H1 (cell line): ENCODE results near the gene KIF26A. TPM values are rescaled to one million over a fixed set of nuclear protein-coding genes. Genes with fewer than 3 reads are reported as not detected.

Source experiments
- CTCF ChIA-PET: fragments of 300-600 bp; sonication (Branson Sonifier 250); formaldehyde crosslinking; loops from one replicate; lab custom pipeline; 2021; ENCODE audit not compliant: partially characterized antibody; lab: Charles Lee
- POLR2A ChIA-PET: fragments of 300-600 bp; sonication (Branson Sonifier 250); formaldehyde crosslinking; loops from one replicate; lab custom pipeline; 2021; ENCODE audit warnings: inconsistent platforms; ENCODE audit not compliant: partially characterized antibody; lab: Charles Lee
- DNase-seq, 2 experiments: peaks; one replicate each; pipeline versions ENCODE4 v3.0.0 to v3.0.0-alpha.2; 2010 to 2022; ENCODE audit warnings: low spot score in 2 of 2, low read depth in 1 of 2, mixed read lengths in 1 of 2
- FAIRE-seq: peaks from 2 replicates; lab custom pipeline; 2011; peaks lifted over from hg19 to GRCh38; lab: Jason Lieb, UNC
- H2AFZ ChIP-seq: 2 replicates; pipeline ENCODE4 v1.8.1; 2012; ENCODE audit warnings: low read length, inconsistent platforms
- H2AK5ac ChIP-seq: 2 replicates; pipeline ENCODE4 v1.6.1; 2013; ENCODE audit warnings: low read depth, low read length
- H2BK120ac ChIP-seq: replicated peaks from 2 replicates; pipeline ENCODE3; 2013; ENCODE audit warnings: low read depth, low read length, inconsistent platforms
- H2BK12ac ChIP-seq: 2 replicates; pipeline ENCODE4 v1.6.1; 2013; ENCODE audit warnings: low read depth, low read length
- H2BK15ac ChIP-seq: 2 replicates; pipeline ENCODE4 v1.6.1; 2013; ENCODE audit warnings: low read length
- H2BK20ac ChIP-seq: 2 replicates; pipeline ENCODE4 v1.6.1; 2013; ENCODE audit warnings: low read length
- H2BK5ac ChIP-seq: 2 replicates; pipeline ENCODE4 v1.6.1; 2013; ENCODE audit warnings: low read depth, low read length
- H3K14ac ChIP-seq: 2 replicates; pipeline ENCODE4 v1.6.1; 2013; ENCODE audit warnings: inconsistent platforms; ENCODE audit not compliant: insufficient read length
- H3K18ac ChIP-seq: 2 replicates; pipeline ENCODE4 v1.6.1; 2013; ENCODE audit warnings: low read length; ENCODE audit errors: extremely low read depth
- H3K23ac ChIP-seq: 2 replicates; pipeline ENCODE4 v1.6.1; 2013; ENCODE audit warnings: inconsistent platforms; ENCODE audit not compliant: insufficient read length
- H3K23me2 ChIP-seq: 2 replicates; pipeline ENCODE4 v1.6.1; 2013; ENCODE audit warnings: low read depth, low read length
- H3K27ac ChIP-seq: 2 replicates; pipeline ENCODE4 v1.6.1; 2011; ENCODE audit warnings: low read depth, low read length, inconsistent platforms
- H3K27me3 ChIP-seq, 4 experiments: replicated peaks in 1 of 4; 1 replicate in 1 of 4; 2 replicates in 3 of 4; pipeline versions ENCODE4 v1.6.1 to v1.8.1; 2011 to 2013; ENCODE audit warnings: low read length in 3 of 4, mild to moderate bottlenecking in 3 of 4, inconsistent platforms in 2 of 4, mixed read lengths in 2 of 4, moderate library complexity in 1 of 4; ENCODE audit not compliant: control insufficient read depth in 3 of 4, insufficient read depth in 3 of 4; ENCODE audit errors: extremely low read depth in 1 of 4
- H3K36me3 ChIP-seq, 4 experiments: 2 replicates each; pipeline versions ENCODE4 v1.6.1 to v1.8.1; 2011 to 2013; ENCODE audit warnings: mild to moderate bottlenecking in 4 of 4, low read length in 3 of 4, moderate library complexity in 2 of 4, control low read depth in 1 of 4, inconsistent platforms in 1 of 4; ENCODE audit not compliant: insufficient read depth in 4 of 4, control insufficient read depth in 2 of 4
- H3K4ac ChIP-seq: replicated peaks from 2 replicates; pipeline ENCODE3; 2013; ENCODE audit warnings: low read length, low read depth, mixed read lengths, inconsistent platforms; ENCODE audit not compliant: insufficient read length
- H3K4me1 ChIP-seq, 4 experiments: replicated peaks in 1 of 4; 1 replicate in 1 of 4; 2 replicates in 3 of 4; pipeline versions ENCODE4 v1.6.1 to v1.8.1; 2011 to 2013; ENCODE audit warnings: low read length in 3 of 4, inconsistent platforms in 2 of 4, mixed read lengths in 1 of 4; ENCODE audit not compliant: insufficient read depth in 4 of 4, control insufficient read depth in 3 of 4
- H3K4me2 ChIP-seq, 2 experiments: 2 replicates each; pipeline versions ENCODE4 v1.6.1 to v1.8.1; 2011 to 2013; ENCODE audit warnings: low read depth in 2 of 2, low read length in 2 of 2, control low read depth in 1 of 2, inconsistent platforms in 1 of 2, mild to moderate bottlenecking in 1 of 2; ENCODE audit not compliant: insufficient read depth in 1 of 2
- H3K4me3 ChIP-seq, 4 experiments: fragments of 200-600, 300-600 bp in 1 of 4; sonication (generic), shearing (Covaris generic), sonication (Bioruptor Twin) in 1 of 4; 2 replicates each; pipeline versions ENCODE4 v1.5.1 to v1.8.1; 2011 to 2016; ENCODE audit warnings: low read length in 4 of 4, low read depth in 3 of 4, control low read depth in 2 of 4, inconsistent platforms in 2 of 4, mild to moderate bottlenecking in 2 of 4, mixed read lengths in 1 of 4, moderate library complexity in 1 of 4; ENCODE audit not compliant: insufficient read depth in 2 of 4; ENCODE audit errors: extremely low read depth in 1 of 4
- H3K56ac ChIP-seq: replicated peaks from 2 replicates; pipeline ENCODE3; 2013; ENCODE audit warnings: low read depth, mild to moderate bottlenecking, mixed read lengths, low read length, inconsistent platforms; ENCODE audit not compliant: insufficient read length
- H3K79me1 ChIP-seq: 2 replicates; pipeline ENCODE4 v1.6.1; 2013; ENCODE audit warnings: low read depth, low read length, control low read depth
- H3K79me2 ChIP-seq, 2 experiments: 2 replicates each; pipeline versions ENCODE4 v1.6.1 to v1.8.1; 2012 to 2013; ENCODE audit warnings: low read length in 2 of 2, mild to moderate bottlenecking in 2 of 2, inconsistent platforms in 1 of 2; ENCODE audit not compliant: insufficient read depth in 2 of 2, control insufficient read depth in 1 of 2
- H3K9ac ChIP-seq, 4 experiments: replicated peaks in 1 of 4; 1 replicate in 1 of 4; 2 replicates in 3 of 4; pipeline versions ENCODE4 v1.6.1 to v1.8.1; 2011 to 2013; ENCODE audit warnings: low read depth in 3 of 4, low read length in 3 of 4, control low read depth in 2 of 4, mild to moderate bottlenecking in 2 of 4, moderate library complexity in 2 of 4, inconsistent platforms in 1 of 4; ENCODE audit errors: extremely low read depth in 1 of 4
- H3K9me3 ChIP-seq, 2 experiments: 2 replicates each; pipeline versions ENCODE4 v1.6.1 to v1.8.1; 2012 to 2013; ENCODE audit warnings: mild to moderate bottlenecking in 2 of 2, moderate library complexity in 2 of 2, control low read depth in 1 of 2, inconsistent platforms in 1 of 2, low read depth in 1 of 2, low read length in 1 of 2, mixed read lengths in 1 of 2; ENCODE audit not compliant: insufficient read depth in 2 of 2
- H4K20me1 ChIP-seq, 2 experiments: replicated peaks in 1 of 2; 2 replicates each; pipeline versions ENCODE3 to v1.8.1; 2011 to 2013; ENCODE audit warnings: inconsistent platforms in 2 of 2, low read length in 2 of 2, mild to moderate bottlenecking in 1 of 2; ENCODE audit not compliant: insufficient read depth in 2 of 2, control insufficient read depth in 1 of 2
- H4K5ac ChIP-seq: 2 replicates; pipeline ENCODE4 v1.6.1; 2013; ENCODE audit warnings: low read length, low read depth, mixed read lengths, inconsistent platforms; ENCODE audit not compliant: insufficient read length
- H4K8ac ChIP-seq: 2 replicates; pipeline ENCODE4 v1.8.0; 2013; ENCODE audit warnings: mild to moderate bottlenecking, moderate library complexity, low read length, inconsistent platforms; ENCODE audit not compliant: insufficient read depth; ENCODE audit errors: extremely low read depth
- H4K91ac ChIP-seq: replicated peaks from 2 replicates; pipeline ENCODE3; 2013; ENCODE audit warnings: low read length, mixed read lengths, inconsistent platforms; ENCODE audit not compliant: insufficient read length
- BRCA1 ChIP-seq: IDR thresholded peaks from 2 replicates; pipeline ENCODE4 v1.6.1; 2012; ENCODE audit warnings: low read depth, low read length, improper control_type of control experiment
- CBX5 ChIP-seq: fragments of 300-800, 300-1000 bp; sonication (generic); IDR thresholded peaks from 2 replicates; pipeline ENCODE4 v1.7.1; 2016; ENCODE audit warnings: antibody characterized with exemption, low read length, low read depth
- CEBPB ChIP-seq: IDR thresholded peaks from 2 replicates; pipeline ENCODE4 v1.6.1; 2012; ENCODE audit warnings: low read depth, low read length
- CREB1 ChIP-seq: IDR thresholded peaks from 2 replicates; pipeline ENCODE4 v1.6.1; 2012; ENCODE audit warnings: inconsistent platforms
- CTBP2 ChIP-seq: IDR thresholded peaks from 2 replicates; pipeline ENCODE4 v1.7.0; 2011; ENCODE audit warnings: borderline replicate concordance, mild to moderate bottlenecking, moderate library complexity, mixed read lengths, low read length; ENCODE audit not compliant: insufficient read depth, insufficient read length
- E2F6 ChIP-seq: IDR thresholded peaks from 2 replicates; pipeline ENCODE4 v1.6.1; 2012; ENCODE audit warnings: inconsistent platforms
- GTF2F1 ChIP-seq: IDR thresholded peaks from 2 replicates; pipeline ENCODE4 v1.6.1; 2012; ENCODE audit warnings: low read depth, low read length, improper control_type of control experiment, borderline replicate concordance
- HDAC6 ChIP-seq: IDR thresholded peaks from one replicate; pipeline ENCODE4 v1.7.1; 2012; ENCODE audit warnings: low read depth, mild to moderate bottlenecking, inconsistent platforms, low read length, moderate library complexity
- JUND ChIP-seq: IDR thresholded peaks from 2 replicates; pipeline ENCODE4 v1.6.1; 2011; ENCODE audit warnings: mild to moderate bottlenecking, improper control_type of control experiment, low read length
- KDM4A ChIP-seq: IDR thresholded peaks from one replicate; pipeline ENCODE4 v1.7.1; 2012; ENCODE audit warnings: low read depth, mild to moderate bottlenecking, moderate library complexity, low read length, inconsistent platforms; ENCODE audit not compliant: severe bottlenecking
- MAX ChIP-seq: IDR thresholded peaks from 2 replicates; pipeline ENCODE4 v1.6.1; 2012; ENCODE audit warnings: inconsistent platforms
- SIN3A ChIP-seq, 2 experiments: IDR thresholded peaks in 1 of 2; conservative IDR thresholded peaks in 1 of 2; 2 replicates each; pipeline ENCODE4 v1.6.1; 2011 to 2012; ENCODE audit warnings: low read length in 2 of 2, improper control_type of control experiment in 1 of 2, low read depth in 1 of 2, mild to moderate bottlenecking in 1 of 2
- SP2 ChIP-seq: IDR thresholded peaks from 2 replicates; pipeline ENCODE4 v1.6.1; 2012; ENCODE audit warnings: mild to moderate bottlenecking, low read length, inconsistent platforms
- SRF ChIP-seq: IDR thresholded peaks from 2 replicates; pipeline ENCODE4 v1.6.1; 2011; ENCODE audit warnings: mild to moderate bottlenecking, low read depth, low read length, moderate library complexity
- WGBS, 2 experiments: shearing (Covaris generic) in 1 of 2; methylation state at CpG; one replicate each; pipeline versions ENCODE4 v1.1.6 to v1.1.7; 2013 to 2015; ENCODE audit warnings: low lambda C conversion rate in 2 of 2, mixed read lengths in 2 of 2, inconsistent platforms in 1 of 2, low coverage in 1 of 2, missing lambda C conversion rate in 1 of 2; ENCODE audit not compliant: insufficient replicate concordance in 2 of 2, insufficient coverage in 1 of 2, insufficient read length in 1 of 2; ENCODE audit errors: extremely low coverage in 1 of 2, missing lambda C conversion rate in 1 of 2; 5-methylcytosine and 5-hydroxymethylcytosine counted together
- polyA plus RNA-seq, 7 experiments: library from polyadenylated mRNA; depleted of rRNA in 3 of 7; stranded (reverse) in 5 of 7; unstranded in 2 of 7; fragments of >200 nt in 5 of 7; fragments of 200-250 nt in 2 of 7; gene quantifications; 1 replicate in 5 of 7; 2 replicates in 1 of 7; 4 replicates in 1 of 7; pipeline versions ENCODE4 v1.2.1 to v1.2.3, GENCODE V29; 2011 to 2013; ENCODE audit warnings: missing spikeins in 2 of 7, mixed read lengths in 2 of 7
- total RNA-seq: library from RNA; stranded (reverse); fragmentation: NEBNext Ultra II Directional; extraction: Animal tissue kit (Norgen Biotek cat#: 25700); gene quantifications from 2 replicates; pipeline ENCODE4 v1.2.1, GENCODE V29; 2021

KIF26A gene
- total and polyA plus RNA-seq, 2 of the 8 experiments (the other 6 are each of a cell fraction or from before 2014, with no cell fraction given): 11.5 to 41.6 TPM

GRCh38 chr14:104179126-104179525 is 40.7 kb downstream of the KIF26A start:
- H3K18ac ChIP-seq: no peak overlapping the region
- no peak overlapping the region for H3K4me2 ChIP-seq
- no peak overlapping the region for H3K56ac ChIP-seq
- no peaks in the 10 kb centered on the region for H3K23me2 ChIP-seq
- H3K14ac ChIP-seq: no peak overlapping the region
- no peak overlapping the region for H3K23ac ChIP-seq
- no peak overlapping the region for H2BK20ac ChIP-seq
- H2BK120ac ChIP-seq: no peak overlapping the region
- WGBS, 2 experiments: 83% methylated on average over 2 of the region's 21 CpGs; no CpG with 5 or more reads in 1 of the 2 experiments
- no peaks in the 10 kb centered on the region for H3K27me3 ChIP-seq
- no peak overlapping the region for H3K4me3 ChIP-seq
- H3K79me2 ChIP-seq: no peaks in the 10 kb centered on the region
- no peak overlapping the region for H2BK12ac ChIP-seq
- no peak overlapping the region for H3K27ac ChIP-seq
- no peak overlapping the region for H4K8ac ChIP-seq
- no peaks in the 10 kb centered on the region for H3K79me1 ChIP-seq
- FAIRE-seq (no peak), DNase-seq (no peak)
- H2AFZ ChIP-seq: no peak overlapping the region
- CTCF ChIA-PET: interaction anchor here (0.7 to 1.0 kb wide), 2 partner anchors 101 to 115 kb away, joined by 3 read pairs; no protein-coding TSS in a partner anchor
- H2AK5ac ChIP-seq: no peak overlapping the region
- H2BK15ac ChIP-seq: no peak overlapping the region
- no peak overlapping the region for H3K4ac ChIP-seq
- H2BK5ac ChIP-seq: no peak overlapping the region
- H4K5ac ChIP-seq: no peak overlapping the region
- peaks cover 2 to 40% (median 3%) of the 10 kb centered on the region in 4 experiments; a peak in 5 of 8 replicates for H3K36me3 ChIP-seq
- H4K20me1 ChIP-seq: peaks cover 0 to 2% of the 10 kb centered on the region in 2 experiments
- POLR2A ChIA-PET: no interaction called here
- H3K4me1 ChIP-seq: no peaks in the 10 kb centered on the region; a peak in 1 of 7 replicates
- H3K9ac ChIP-seq: no peak overlapping the region
- no peaks in the 10 kb centered on the region for H3K9me3 ChIP-seq
- no peak overlapping the region for H4K91ac ChIP-seq
- TF ChIP-seq E2F6 (no peak), CREB1 (no peak), SIN3A (conservative IDR thresholded peaks at IDR 0.05 in 1 of 2, IDR thresholded peaks at IDR 0.05 in 1 of 2; ENCODE audit: low read depth in 1 of 2, low read length in 2 of 2) (no peak), KDM4A (no peak), CBX5 (no peak), HDAC6 (no peak), BRCA1 (no peak), GTF2F1 (no peak), SRF (no peak), MAX (no peak), CEBPB (no peak), JUND (no peak), SP2 (no peak), CTBP2 (no peak)
